ENCODE results near the gene SCPEP1.
"Not testable (repeated sequence)": the region's sequence is repeated elsewhere in the genome, so short reads cannot be mapped to it uniquely, and the experiment has no call there.

SCPEP1 gene

GRCh38 chr17:56978441-56979090 lies 635 bp downstream of the SCPEP1 start:
- peak; percentile 42 for DNase-seq (ENCODE audit: low read depth)
- no peak for TF ChIP-seq CTCF (conservative IDR thresholded peaks at IDR 0.05; ENCODE audit: low read depth, low read length)
- H3K4me3 ChIP-seq (ENCODE audit: low read depth, low read length): peak overlapping the region; percentile 87

- DNase-seq (ENCODE audit: low read depth): no peak
- no peak for TF ChIP-seq CTCF (conservative IDR thresholded peaks at IDR 0.05; ENCODE audit: low read depth, low read length)
- peak overlapping the region; percentile 87 for H3K4me3 ChIP-seq (ENCODE audit: low read depth, low read length)
Observed at GRCh38 chr17:56979091-56979480, 1.2 kb downstream of the SCPEP1 start.

GRCh38 chr17:56980526-56980925 lies 2.6 kb downstream of the SCPEP1 start:
- not testable (repeated sequence) for H3K4me3 ChIP-seq (ENCODE audit: low read depth, low read length); DNase-seq (ENCODE audit: low read depth)

GRCh38 chr17:56982312-56982711 lies 4.4 kb downstream of the SCPEP1 start:
- DNase-seq (ENCODE audit: low read depth): no peak
- TF ChIP-seq CTCF (conservative IDR thresholded peaks at IDR 0.05; ENCODE audit: low read depth, low read length): no peak
- H3K4me3 ChIP-seq (ENCODE audit: low read depth, low read length): no peak overlapping the region

- no peak for TF ChIP-seq CTCF (conservative IDR thresholded peaks at IDR 0.05; ENCODE audit: low read depth, low read length)
Observed at GRCh38 chr17:56983366-56983765, 5.4 kb downstream of the SCPEP1 start.

GRCh38 chr17:56985371-56986162 lies 7.6 kb downstream of the SCPEP1 start:
- H3K4me3 ChIP-seq (ENCODE audit: low read depth, low read length): no peak overlapping the region
- DNase-seq (ENCODE audit: low read depth): no peak
- no peak for TF ChIP-seq CTCF (conservative IDR thresholded peaks at IDR 0.05; ENCODE audit: low read depth, low read length)

More at GRCh38 chr17:56983366-56983765, 5.4 kb downstream of the SCPEP1 start:
- no peak overlapping the region for H3K4me3 ChIP-seq (ENCODE audit: low read depth, low read length)
- DNase-seq (ENCODE audit: low read depth): no peak

GRCh38 chr17:56987283-56987834 lies 9.4 kb downstream of the SCPEP1 start:
- TF ChIP-seq CTCF (conservative IDR thresholded peaks at IDR 0.05; ENCODE audit: low read depth, low read length): no peak
- no peak overlapping the region for H3K4me3 ChIP-seq (ENCODE audit: low read depth, low read length)
- no peak for DNase-seq (ENCODE audit: low read depth)

Measured in choroid plexus epithelial cell (primary cell).